ENCODE measurements around the gene WDR20.

- TF ChIP-seq, protein P1, sequence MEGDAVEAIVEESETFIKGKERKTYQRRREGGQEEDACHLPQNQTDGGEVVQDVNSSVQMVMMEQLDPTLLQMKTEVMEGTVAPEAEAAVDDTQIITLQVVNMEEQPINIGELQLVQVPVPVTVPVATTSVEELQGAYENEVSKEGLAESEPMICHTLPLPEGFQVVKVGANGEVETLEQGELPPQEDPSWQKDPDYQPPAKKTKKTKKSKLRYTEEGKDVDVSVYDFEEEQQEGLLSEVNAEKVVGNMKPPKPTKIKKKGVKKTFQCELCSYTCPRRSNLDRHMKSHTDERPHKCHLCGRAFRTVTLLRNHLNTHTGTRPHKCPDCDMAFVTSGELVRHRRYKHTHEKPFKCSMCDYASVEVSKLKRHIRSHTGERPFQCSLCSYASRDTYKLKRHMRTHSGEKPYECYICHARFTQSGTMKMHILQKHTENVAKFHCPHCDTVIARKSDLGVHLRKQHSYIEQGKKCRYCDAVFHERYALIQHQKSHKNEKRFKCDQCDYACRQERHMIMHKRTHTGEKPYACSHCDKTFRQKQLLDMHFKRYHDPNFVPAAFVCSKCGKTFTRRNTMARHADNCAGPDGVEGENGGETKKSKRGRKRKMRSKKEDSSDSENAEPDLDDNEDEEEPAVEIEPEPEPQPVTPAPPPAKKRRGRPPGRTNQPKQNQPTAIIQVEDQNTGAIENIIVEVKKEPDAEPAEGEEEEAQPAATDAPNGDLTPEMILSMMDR (IDR thresholded peaks at IDR 0.05): no peak
- TF ChIP-seq POLR2A (IDR thresholded peaks at IDR 0.05): no peak
Measured at GRCh38 chr14:102227184-102227964, 87.7 kb downstream of the WDR20 start.

Measured in Peyer's patch (tissue), 4 donors.